Caco-2 (cell line): ENCODE data around the gene FUOM. TPM values are rescaled to one million over a fixed set of nuclear protein-coding genes. Genes with fewer than 3 reads are reported as not detected.

Experiments used
- BruUV-seq: library from RNA; stranded (reverse); fragments of 400-500 nt; replicated peaks from 2 replicates; lab custom pipeline; 2021; lab: Mats Ljungman, UMichigan
- CTCF ChIA-PET: fragments of 300-600 bp; sonication (Branson Sonifier 250); formaldehyde crosslinking; loops from one replicate; lab custom pipeline; 2022; ENCODE audit warnings: antibody characterized with exemption; lab: Charles Lee
- POLR2A ChIA-PET: fragments of 300-600 bp; sonication (Branson Sonifier 250); formaldehyde crosslinking; loops from one replicate; lab custom pipeline; 2022; ENCODE audit warnings: antibody characterized with exemption; lab: Charles Lee
- DNase-seq, 2 experiments: peaks; one replicate each; pipeline versions ENCODE4 v3.0.0 to v3.0.0-alpha.2; 2020 to 2022
- H3K27me3 ChIP-seq: replicated peaks from 2 replicates; pipeline ENCODE4 v1.6.0; 2011; ENCODE audit warnings: low read length; ENCODE audit not compliant: control insufficient read depth, insufficient read depth
- H3K36me3 ChIP-seq: 2 replicates; pipeline ENCODE4 v1.5.1; 2011; ENCODE audit warnings: low read length; ENCODE audit not compliant: control insufficient read depth, insufficient read depth
- H3K4me1 ChIP-seq: fragments of 250-450 bp; sonication (Bioruptor Pico); 2 replicates; pipeline ENCODE4 v1.5.1; 2020; ENCODE audit warnings: mild to moderate bottlenecking
- H3K4me3 ChIP-seq: 2 replicates; pipeline ENCODE4 v1.5.1; 2011; ENCODE audit warnings: low read depth, mild to moderate bottlenecking, control low read depth, low read length
- H3K9me3 ChIP-seq: fragments of 250-450 bp; sonication (Bioruptor Pico); 2 replicates; pipeline ENCODE4 v1.5.1; 2020; ENCODE audit warnings: mild to moderate bottlenecking, moderate library complexity
- H3K27ac Mint-ChIP-seq: one replicate; pipeline ENCODE4 v1.8.0; 2022; ENCODE audit warnings: mixed read lengths; ENCODE audit not compliant: unreplicated experiment
- H3K27me3 Mint-ChIP-seq: one replicate; pipeline ENCODE4 v1.8.0; 2022; ENCODE audit warnings: mixed read lengths; ENCODE audit not compliant: insufficient read depth, unreplicated experiment
- H3K36me3 Mint-ChIP-seq: one replicate; pipeline ENCODE4 v1.8.0; 2022; ENCODE audit warnings: mild to moderate bottlenecking, mixed read lengths; ENCODE audit not compliant: insufficient read depth, unreplicated experiment
- H3K4me1 Mint-ChIP-seq: one replicate; pipeline ENCODE4 v1.8.0; 2022; ENCODE audit warnings: low read depth, mixed read lengths; ENCODE audit not compliant: unreplicated experiment
- H3K4me3 Mint-ChIP-seq: one replicate; pipeline ENCODE4 v1.8.0; 2022; ENCODE audit warnings: mild to moderate bottlenecking, moderate library complexity, mixed read lengths; ENCODE audit not compliant: unreplicated experiment
- H3K9me3 Mint-ChIP-seq: one replicate; pipeline ENCODE4 v1.8.0; 2022; ENCODE audit warnings: mixed read lengths; ENCODE audit not compliant: unreplicated experiment
- intact Hi-C: fragments of 100-400 bp; cut with micrococcal nuclease; formaldehyde crosslinking; loops from one replicate; pipeline ENCODE4 v1.10.0; 2022; ENCODE audit not compliant: unreplicated experiment
- microRNA-seq: library from miRNA; unstranded; fragments of <30 nt; microRNA quantifications from one replicate; pipeline ENCODE4 v1.2.0, GENCODE V29; 2022
- total RNA-seq: library from RNA; stranded (reverse); gene quantifications from 2 replicates; pipeline ENCODE4 v1.2.3, GENCODE V29; 2022
- TF ChIP-seq, protein P1 (sequence below), 2 experiments: fragments of 200-600 bp in 1 of 2; IDR thresholded peaks; 1 replicate in 1 of 2; 2 replicates in 1 of 2; pipeline versions ENCODE4 v1.5.1 to v1.8.0; 2011 to 2022; ENCODE audit warnings: antibody characterized with exemption in 1 of 2, control low read depth in 1 of 2, inconsistent platforms in 1 of 2, low read depth in 1 of 2, low read length in 1 of 2, mild to moderate bottlenecking in 1 of 2, moderate library complexity in 1 of 2; ENCODE audit not compliant: insufficient read depth in 1 of 2, severe bottlenecking in 1 of 2, unreplicated experiment in 1 of 2

Gene FUOM
- total RNA-seq, 1 experiment from 2014 or later: 119 TPM

DNA sequence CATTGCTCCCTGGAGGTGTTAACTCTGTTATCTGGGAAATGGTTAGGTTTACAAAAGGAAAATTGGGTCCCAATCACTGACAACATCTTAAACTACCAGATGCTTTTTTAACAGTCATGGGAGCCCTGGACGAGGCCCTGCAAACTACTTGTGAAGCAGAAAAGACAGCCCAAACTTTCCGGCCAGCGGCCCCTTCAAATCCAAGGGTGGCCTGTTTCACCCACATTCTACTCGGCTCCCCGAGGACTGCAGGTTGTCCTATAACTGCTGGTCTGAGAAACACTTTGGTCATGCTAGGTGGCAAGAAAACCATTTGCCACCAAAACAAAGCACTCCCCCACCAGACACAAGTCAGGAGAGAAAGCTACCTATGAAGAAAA, 51.7 kb downstream of the FUOM start:
- H3K4me3 Mint-ChIP-seq: no peak overlapping the region
- Histone ChIP-seq H3K27me3 (no peaks in the 10 kb centered on the region), H3K4me3 (no peak overlapping the region), H3K36me3 (peaks cover 12% of the 10 kb centered on the region), H3K4me1 (peaks cover 7% of the 10 kb centered on the region), H3K9me3 (no peaks in the 10 kb centered on the region)
- TF ChIP-seq, protein P1, sequence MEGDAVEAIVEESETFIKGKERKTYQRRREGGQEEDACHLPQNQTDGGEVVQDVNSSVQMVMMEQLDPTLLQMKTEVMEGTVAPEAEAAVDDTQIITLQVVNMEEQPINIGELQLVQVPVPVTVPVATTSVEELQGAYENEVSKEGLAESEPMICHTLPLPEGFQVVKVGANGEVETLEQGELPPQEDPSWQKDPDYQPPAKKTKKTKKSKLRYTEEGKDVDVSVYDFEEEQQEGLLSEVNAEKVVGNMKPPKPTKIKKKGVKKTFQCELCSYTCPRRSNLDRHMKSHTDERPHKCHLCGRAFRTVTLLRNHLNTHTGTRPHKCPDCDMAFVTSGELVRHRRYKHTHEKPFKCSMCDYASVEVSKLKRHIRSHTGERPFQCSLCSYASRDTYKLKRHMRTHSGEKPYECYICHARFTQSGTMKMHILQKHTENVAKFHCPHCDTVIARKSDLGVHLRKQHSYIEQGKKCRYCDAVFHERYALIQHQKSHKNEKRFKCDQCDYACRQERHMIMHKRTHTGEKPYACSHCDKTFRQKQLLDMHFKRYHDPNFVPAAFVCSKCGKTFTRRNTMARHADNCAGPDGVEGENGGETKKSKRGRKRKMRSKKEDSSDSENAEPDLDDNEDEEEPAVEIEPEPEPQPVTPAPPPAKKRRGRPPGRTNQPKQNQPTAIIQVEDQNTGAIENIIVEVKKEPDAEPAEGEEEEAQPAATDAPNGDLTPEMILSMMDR (IDR thresholded peaks at IDR 0.05; ENCODE audit: insufficient read depth in 1 of 2, low read depth in 1 of 2, low read length in 1 of 2, severe bottlenecking in 1 of 2, unreplicated experiment in 1 of 2): no peak
- CTCF ChIA-PET: no interaction called here
- POLR2A ChIA-PET: no interaction called here
- intact Hi-C loops: loop anchor here (5.0 kb wide), 4 partner anchors 44 to 164 kb away; partner anchors contain the start of gene PAOX
- DNase-seq: no peak
- H3K36me3 Mint-ChIP-seq: peaks cover 44% of the 10 kb centered on the region
- H3K27me3 Mint-ChIP-seq: no peaks in the 10 kb centered on the region
- H3K9me3 Mint-ChIP-seq: no peaks in the 10 kb centered on the region
- BruUV-seq: no TSS peak
- H3K27ac Mint-ChIP-seq: no peak overlapping the region
- peaks cover 16% of the 10 kb centered on the region for H3K4me1 Mint-ChIP-seq

Small RNA genes within 50 kb of the gene (microRNA-seq; reads per million reads assigned to microRNA genes)
- 19.3 reads per million, percentile 56 among the genes with 10 or more reads in this experiment for gene MIR3944

Other genes starting within 250 kb of the FUOM start
- 1.5 and 3.2 TPM in 2 replicates for gene KNDC1, start 197.8 kb downstream of the FUOM start, total RNA-seq
- not detected in 2 replicates for gene UTF1, start 127.8 kb downstream of the FUOM start, total RNA-seq
- 0.12 TPM in 1 of 2 replicates, not detected in the other for gene VENTX, start 120.2 kb downstream of the FUOM start, total RNA-seq
- gene ADAM8, start 81.2 kb downstream of the FUOM start, total RNA-seq: 13.4 and 16.8 TPM in 2 replicates
- gene TUBGCP2, start 49.1 kb downstream of the FUOM start, total RNA-seq: 92.2 and 93.3 TPM in 2 replicates
- gene ZNF511, start 49.1 kb downstream of the FUOM start, total RNA-seq: 98.5 and 112 TPM in 2 replicates
- not detected in 2 replicates for gene CALY, start 21.1 kb downstream of the FUOM start, total RNA-seq
- gene PRAP1, start 10.6 kb downstream of the FUOM start, total RNA-seq: 0.34 TPM in 1 of 2 replicates, not detected in the other
- 232 and 247 TPM in 2 replicates for gene ECHS1, start 15.3 kb upstream of the FUOM start, total RNA-seq
- gene PAOX, start 21.2 kb upstream of the FUOM start, total RNA-seq: 6.7 and 7.3 TPM in 2 replicates
- 111 and 113 TPM in 2 replicates for gene MTG1, start 36.1 kb upstream of the FUOM start, total RNA-seq
- not detected in 2 replicates for gene SPRN, start 66.6 kb upstream of the FUOM start, total RNA-seq
- 0.70 and 0.73 TPM in 2 replicates for gene SCART1, start 95.9 kb upstream of the FUOM start, total RNA-seq
- 0.23 TPM in 1 of 2 replicates, not detected in the other for gene CYP2E1, start 169.3 kb upstream of the FUOM start, total RNA-seq
- not detected in 2 replicates for gene SYCE1, start 207.6 kb upstream of the FUOM start, total RNA-seq